ENCODE measurements around the gene CAMSAP1. TPM values are rescaled to one million over a fixed set of nuclear protein-coding genes. Genes with fewer than 3 reads are reported as not detected.

The CAMSAP1 gene
- total and polyA plus RNA-seq, 2 of the 4 experiments (the other 2 are of a cell fraction): 8.2 to 19.5 TPM

- no peak overlapping the region for H2BK5ac ChIP-seq (ENCODE audit: low read depth, low read length, poor library complexity, severe bottlenecking)
- H3K4me1 ChIP-seq (ENCODE audit: control insufficient read depth, insufficient read depth, low read length): no peaks in the 10 kb centered on the region
- H3K4me3 ChIP-seq (ENCODE audit: insufficient read depth, low read depth, low read length): no peak overlapping the region
- POLR2A ChIA-PET (ENCODE audit: unreplicated experiment): no interaction called here
- H2AFZ ChIP-seq (replicated peaks; ENCODE audit: low read length, poor library complexity): no peak overlapping the region
- no peaks in the 10 kb centered on the region for H3K27me3 ChIP-seq (ENCODE audit: control insufficient read depth, insufficient read depth, low read length)
- H4K5ac ChIP-seq (ENCODE audit: low read depth, low read length): no peak overlapping the region
- no peaks in the 10 kb centered on the region for H3K36me3 ChIP-seq (ENCODE audit: control insufficient read depth, insufficient read depth, low read length)
- H2BK20ac ChIP-seq (ENCODE audit: low read depth, low read length): no peak overlapping the region
- no peak overlapping the region for H3K4ac ChIP-seq (ENCODE audit: low read depth, low read length)
- DNase-seq (no peak), ATAC-seq (ENCODE audit: low read depth) (no peak)
- no peak overlapping the region for H3K14ac ChIP-seq (replicated peaks; ENCODE audit: low read depth, low read length)
- H3K4me2 ChIP-seq (ENCODE audit: low read depth, low read length): no peak overlapping the region
- no CpG with 5 or more reads among the region's 13 CpGs for WGBS, 2 experiments (ENCODE audit: extremely low coverage in 2 of 2, insufficient read length in 1 of 2)
- dilution Hi-C loops (cut with HindIII; ENCODE audit: low sequenced_read_pairs, unreplicated experiment) (no loop called here), in situ Hi-C loops (cut with MboI; ENCODE audit: low sequenced_read_pairs) (no loop called here), intact Hi-C loops (cut with micrococcal nuclease) (no loop called here)
- no peaks in the 10 kb centered on the region for H3K79me1 ChIP-seq (ENCODE audit: low read depth in 1 of 2, low read length in 2 of 2)
- H4K20me1 ChIP-seq (ENCODE audit: insufficient read depth, low read length): no peaks in the 10 kb centered on the region
- CTCF ChIA-PET: no interaction called here
- BruUV-seq (replicated peaks): no TSS peak
- no peak overlapping the region for H2BK120ac ChIP-seq (ENCODE audit: low read depth, low read length)
- no peak overlapping the region for H2AK9ac ChIP-seq (replicated peaks; ENCODE audit: low read depth, low read length, poor library complexity)
- no peak overlapping the region for H3K9ac ChIP-seq (ENCODE audit: low read depth, low read length)
- H2AK5ac ChIP-seq (ENCODE audit: low read depth, low read length): no peak overlapping the region
- H3K9me1 ChIP-seq (ENCODE audit: insufficient read depth, low read length): no peaks in the 10 kb centered on the region
- no peak overlapping the region for H3K23ac ChIP-seq (ENCODE audit: low read depth, low read length)
- no peak overlapping the region for H4K91ac ChIP-seq (ENCODE audit: insufficient read depth, low read depth, low read length)
- H3K27ac ChIP-seq (ENCODE audit: insufficient read depth, low read length): no peak overlapping the region
- H4K8ac ChIP-seq (ENCODE audit: low read depth in 2 of 2, low read length in 2 of 2): no peak overlapping the region
- H2BK15ac ChIP-seq (ENCODE audit: low read depth, low read length): no peak overlapping the region
- no peak overlapping the region for H3K18ac ChIP-seq (ENCODE audit: low read depth, low read length)
- no peak overlapping the region for H3K56ac ChIP-seq (ENCODE audit: extremely low read depth, insufficient read depth, low read length)
- H3K9me3 ChIP-seq (ENCODE audit: control insufficient read depth, insufficient read depth, low read length): peaks cover 17% of the 10 kb centered on the region
- no peak for TF ChIP-seq CEBPB (IDR thresholded peaks at IDR 0.05; ENCODE audit: low read depth, low read length)
Observed at GRCh38 chr9:135762921-135763320, 144.4 kb downstream of the CAMSAP1 start.

Measured in IMR-90 (cell line).